Activated CD4-positive, CD25-positive, alpha-beta regulatory T cell (primary cell): Measurements from ENCODE around the gene RFC5.
"Not testable (repeated sequence)": the region's sequence is repeated elsewhere in the genome, so short reads cannot be mapped to it uniquely, and the experiment has no call there.

ENCODE experiments used
- DNase-seq, 4 experiments: peaks; one replicate each; lab custom pipeline; 2025; lab: John Stamatoyannopoulos, UW

The RFC5 gene

GRCh38 chr12:118052324-118053070 lies 36.0 kb downstream of the RFC5 start:
- DNase-seq = no peak

- no peak for DNase-seq
Measured at GRCh38 chr12:118053071-118053985, 36.8 kb downstream of the RFC5 start.

GRCh38 chr12:118055144-118055557 lies 38.6 kb downstream of the RFC5 start:
- peak; percentile 27 to 52 (median 36) for DNase-seq

GRCh38 chr12:118055865-118056773 lies 39.6 kb downstream of the RFC5 start:
- no peak for DNase-seq

GRCh38 chr12:118058227-118058626 lies 41.7 kb downstream of the RFC5 start:
- DNase-seq = no peak

GRCh38 chr12:118058881-118059280 lies 42.4 kb downstream of the RFC5 start:
- DNase-seq = no peak

DNA sequence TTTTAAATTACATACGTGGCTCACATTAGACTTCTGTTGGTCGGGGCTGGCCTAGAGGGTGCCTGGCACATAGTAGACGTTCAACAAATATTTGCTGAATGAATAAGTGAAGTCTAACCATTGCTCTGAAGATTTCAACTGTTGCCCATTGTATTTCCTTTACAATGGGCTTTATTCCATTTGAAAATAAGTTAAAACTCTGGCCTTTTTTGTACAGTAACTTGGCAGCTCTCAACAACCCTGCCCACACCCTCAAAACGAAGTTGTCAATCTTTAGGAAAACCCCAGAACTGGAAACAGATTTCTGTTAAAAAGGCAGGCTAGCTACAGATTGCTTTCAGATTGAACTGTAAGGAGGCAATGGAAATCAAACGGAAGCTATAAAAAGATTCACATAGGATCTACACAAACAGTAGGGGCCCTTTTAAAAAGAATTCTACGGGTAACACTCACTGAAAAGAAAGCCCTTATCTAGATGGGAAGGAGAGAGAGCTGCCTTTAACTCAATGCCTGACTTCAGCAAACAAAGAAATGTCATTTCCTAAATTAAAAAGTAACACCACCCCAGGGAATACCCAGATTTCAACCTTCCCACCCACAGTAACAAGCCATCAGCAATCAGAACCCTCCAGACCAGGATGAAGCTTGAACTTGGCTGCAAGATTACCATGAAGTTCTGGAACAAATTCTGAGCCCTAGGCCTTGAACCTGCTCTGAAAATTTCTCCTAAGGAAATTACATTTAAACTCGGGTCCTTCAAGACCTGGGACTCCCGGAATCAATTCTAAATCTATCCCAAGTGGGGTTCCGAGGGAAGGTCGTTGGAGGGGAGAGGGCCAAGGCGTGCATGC lies 43.1 kb downstream of the RFC5 start:
- DNase-seq = no peak

- DNase-seq = peak in 1 of 4 experiments; percentile 25
Measured at GRCh38 chr12:118060301-118061010, 44.0 kb downstream of the RFC5 start.

GRCh38 chr12:118061011-118061872 lies 44.7 kb downstream of the RFC5 start, which contains the start of gene WSB2:
TSS of gene WSB2 (minus strand) at chr12:118061179. CDS start at chr12:118061048, 131 bp downstream.
- peak; percentile 8 to 39 (median 26) for DNase-seq

DNA sequence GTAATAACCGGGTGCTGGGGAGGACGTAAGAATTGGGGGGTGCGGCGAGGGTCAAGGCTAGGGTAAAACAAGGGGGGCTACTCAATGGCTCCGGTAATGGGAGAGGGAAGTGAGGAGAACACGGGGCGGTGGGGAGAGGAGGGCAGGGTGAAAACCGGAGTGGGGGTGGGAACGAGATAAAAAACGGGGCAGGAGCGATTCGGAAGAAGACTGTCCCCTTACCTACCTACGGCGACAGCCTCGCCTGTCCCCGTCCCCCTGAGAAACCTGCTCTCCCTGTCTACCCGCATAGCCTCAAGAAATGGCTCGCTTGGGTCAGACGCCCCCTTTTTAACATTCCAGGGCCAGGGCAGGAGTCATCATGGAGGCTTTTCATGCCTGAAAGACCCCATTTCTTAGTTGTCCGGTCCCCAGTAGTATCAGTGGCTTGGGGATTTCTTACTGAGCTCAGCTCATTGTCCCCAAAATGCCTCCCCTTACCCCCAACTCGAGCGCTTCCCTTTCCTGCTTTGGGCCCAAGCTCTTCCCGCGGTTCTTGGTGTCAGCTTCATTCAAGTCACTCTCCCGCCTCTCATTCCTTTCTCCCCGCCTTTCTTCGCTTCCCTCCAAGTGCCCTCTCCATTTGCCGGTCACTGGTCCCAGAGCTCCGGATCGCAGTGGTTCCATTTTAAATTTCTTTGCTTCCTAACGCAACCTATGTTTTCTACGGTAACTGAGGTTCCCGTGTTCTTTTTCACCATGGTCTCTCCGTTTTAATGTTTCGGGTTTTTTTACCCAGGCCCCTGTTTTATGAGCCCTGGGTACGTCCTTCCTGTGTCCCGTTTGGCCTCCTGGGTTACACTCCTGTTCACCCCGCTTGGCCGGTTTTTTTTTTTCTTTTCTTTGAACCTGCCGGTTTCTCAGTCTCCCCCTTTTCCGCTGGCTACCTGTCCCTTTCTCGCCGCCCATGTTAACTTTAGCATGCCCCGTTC lies 45.7 kb downstream of the RFC5 start:
- no peak for DNase-seq

DNA sequence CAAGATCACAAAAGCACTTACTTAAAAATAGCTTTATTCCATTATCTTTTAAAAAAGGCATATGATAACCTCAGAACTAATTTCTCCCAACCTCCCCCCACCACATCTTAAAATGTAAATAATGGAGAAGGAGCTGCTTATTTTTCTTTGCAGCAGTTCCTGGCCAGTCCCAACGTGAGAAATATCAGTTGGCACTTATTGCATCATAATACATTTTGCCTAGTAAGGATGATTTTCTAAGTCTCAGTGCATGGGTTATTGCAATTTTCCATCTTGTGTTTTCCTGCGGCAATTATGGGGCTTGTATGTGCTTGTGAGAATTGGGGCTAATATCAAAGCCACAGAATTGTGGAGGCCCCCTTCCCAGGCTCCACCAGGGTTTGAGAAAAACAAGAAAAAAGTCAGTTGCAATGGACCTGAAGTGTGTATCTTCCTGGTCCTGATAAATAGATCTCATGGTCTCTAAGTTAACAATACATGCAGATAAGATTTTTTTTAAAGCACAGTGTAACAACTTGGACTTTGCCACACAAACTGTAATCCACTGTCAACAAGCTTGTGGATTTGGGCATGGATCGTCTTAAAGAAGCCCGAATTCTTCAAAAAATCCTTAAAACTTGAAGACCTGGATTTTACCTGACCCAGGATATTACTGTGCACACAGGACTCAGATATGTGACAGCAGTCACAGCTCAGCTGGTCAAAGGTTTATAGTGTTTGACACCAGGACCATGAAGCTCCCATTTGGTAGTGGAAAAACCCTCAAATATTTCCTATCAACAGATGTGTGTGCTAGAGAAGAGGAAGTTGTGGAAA lies 47.3 kb downstream of the RFC5 start:
- no peak for DNase-seq

- DNase-seq = no peak
Measured at GRCh38 chr12:118064608-118065007, 48.1 kb downstream of the RFC5 start.

GRCh38 chr12:118065380-118065779 lies 48.9 kb downstream of the RFC5 start:
- DNase-seq = no peak

- no peak for DNase-seq
Measured at GRCh38 chr12:118068445-118068844, 51.9 kb downstream of the RFC5 start.

GRCh38 chr12:118070650-118071049 lies 54.1 kb downstream of the RFC5 start:
- no peak for DNase-seq

DNA sequence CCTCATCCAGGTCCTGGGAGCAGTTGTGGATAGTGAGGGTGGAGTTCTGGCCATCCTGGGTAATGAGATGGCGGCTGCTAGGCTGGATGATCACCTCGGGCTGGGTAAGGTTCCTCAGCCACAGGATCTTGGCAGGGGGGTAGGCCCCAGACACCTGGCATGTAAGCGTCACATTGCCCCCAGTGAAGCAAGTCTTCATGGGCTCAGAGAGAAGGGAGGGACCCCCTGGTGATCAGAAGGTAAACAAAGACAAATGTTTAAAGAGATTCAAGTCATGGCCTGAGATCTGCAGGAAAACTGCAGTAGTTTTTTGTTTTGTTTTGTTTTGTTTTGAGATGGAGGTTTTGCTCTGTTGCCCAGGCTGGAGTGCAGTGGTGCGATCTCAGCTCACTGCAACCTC lies 57.3 kb downstream of the RFC5 start:
- no peak for DNase-seq

- DNase-seq = not testable (repeated sequence)
Measured at GRCh38 chr12:118081521-118081920, 65.0 kb downstream of the RFC5 start.
